ENCODE measurements around the gene SNX33.
"Not testable (repeated sequence)": the region's sequence is repeated elsewhere in the genome, so short reads cannot be mapped to it uniquely, and the experiment has no call there.

SNX33 gene

DNA sequence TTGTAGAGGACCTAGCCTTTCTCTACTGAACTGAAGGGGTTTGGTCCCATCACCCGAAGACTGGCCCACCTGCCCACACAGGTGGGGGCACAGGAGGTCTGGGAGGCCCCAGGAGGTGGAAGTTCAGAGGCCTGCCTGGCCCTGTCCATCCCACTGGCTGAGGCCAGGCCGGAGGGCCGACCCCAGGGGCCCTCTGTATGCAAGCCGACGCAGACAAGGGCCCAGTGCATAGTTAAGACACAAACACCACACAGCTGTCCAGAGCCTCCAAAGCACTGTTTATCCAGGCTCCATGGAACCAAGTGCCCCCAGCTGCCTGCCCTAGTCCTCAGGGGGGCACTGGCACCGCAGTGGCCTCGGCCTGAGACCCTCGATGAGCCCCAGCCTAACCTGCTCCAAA lies 26.7 kb downstream of the SNX33 start:
- no peak for DNase-seq (ENCODE audit: low read depth, low spot score)
- H3K9me3 ChIP-seq (ENCODE audit: low read depth, low read length): no peaks in the 10 kb centered on the region
- H3K9ac ChIP-seq (ENCODE audit: insufficient read length): no peak overlapping the region
- no peak overlapping the region for H3K27ac ChIP-seq
- H3K4me3 ChIP-seq: no peak overlapping the region
- TF ChIP-seq EZH2 (IDR thresholded peaks at IDR 0.05) (no peak), POLR2AphosphoS5 (IDR thresholded peaks at IDR 0.05; ENCODE audit: borderline replicate concordance, low read depth, low read length) (no peak), FOXP2 (optimal IDR thresholded peaks at IDR 0.05; ENCODE audit: control extremely low read depth, extremely low read length, insufficient read depth) (no peak)
- no peaks in the 10 kb centered on the region for H3K36me3 ChIP-seq (ENCODE audit: insufficient read depth, low read length)

- no peak overlapping the region for H3K4me3 ChIP-seq
- no peaks in the 10 kb centered on the region for H3K9me3 ChIP-seq (ENCODE audit: low read depth, low read length)
- no peak for TF ChIP-seq FOXP2 (optimal IDR thresholded peaks at IDR 0.05; ENCODE audit: control extremely low read depth, extremely low read length, insufficient read depth)
- TF ChIP-seq EZH2 (IDR thresholded peaks at IDR 0.05): no peak
- TF ChIP-seq POLR2AphosphoS5 (IDR thresholded peaks at IDR 0.05; ENCODE audit: borderline replicate concordance, low read depth, low read length): no peak
- H3K36me3 ChIP-seq (ENCODE audit: insufficient read depth, low read length): no peaks in the 10 kb centered on the region
- H3K27ac ChIP-seq: no peak overlapping the region
- no peak for DNase-seq (ENCODE audit: low read depth, low spot score)
- no peak overlapping the region for H3K9ac ChIP-seq (ENCODE audit: insufficient read length)
Observed at GRCh38 chr15:75675579-75676404, 28.1 kb downstream of the SNX33 start.

- Histone ChIP-seq H3K36me3 (ENCODE audit: insufficient read depth, low read length) (no peaks in the 10 kb centered on the region), H3K9ac (ENCODE audit: insufficient read length) (no peak overlapping the region), H3K27ac (no peak overlapping the region), H3K4me3 (no peak overlapping the region), H3K9me3 (ENCODE audit: low read depth, low read length) (no peaks in the 10 kb centered on the region)
- DNase-seq (ENCODE audit: low read depth, low spot score): no peak
- TF ChIP-seq EZH2 (IDR thresholded peaks at IDR 0.05) (no peak), POLR2AphosphoS5 (IDR thresholded peaks at IDR 0.05; ENCODE audit: borderline replicate concordance, low read depth, low read length) (no peak), FOXP2 (optimal IDR thresholded peaks at IDR 0.05; ENCODE audit: control extremely low read depth, extremely low read length, insufficient read depth) (no peak)
Observed at GRCh38 chr15:75676688-75677464, 29.2 kb downstream of the SNX33 start.

- Histone ChIP-seq H3K4me3 (no peak overlapping the region), H3K9ac (ENCODE audit: insufficient read length) (no peak overlapping the region), H3K36me3 (ENCODE audit: insufficient read depth, low read length) (no peaks in the 10 kb centered on the region), H3K9me3 (ENCODE audit: low read depth, low read length) (no peaks in the 10 kb centered on the region), H3K27ac (no peak overlapping the region)
- TF ChIP-seq EZH2 (IDR thresholded peaks at IDR 0.05): no peak
- no peak for TF ChIP-seq FOXP2 (optimal IDR thresholded peaks at IDR 0.05; ENCODE audit: control extremely low read depth, extremely low read length, insufficient read depth)
- no peak for TF ChIP-seq POLR2AphosphoS5 (IDR thresholded peaks at IDR 0.05; ENCODE audit: borderline replicate concordance, low read depth, low read length)
- DNase-seq (ENCODE audit: low read depth, low spot score): no peak
Observed at GRCh38 chr15:75677465-75678323, 30.0 kb downstream of the SNX33 start.

GRCh38 chr15:75678324-75678690 lies 30.6 kb downstream of the SNX33 start:
- not testable (repeated sequence) for H3K27ac ChIP-seq; H3K36me3 ChIP-seq (ENCODE audit: insufficient read depth, low read length); H3K9ac ChIP-seq (ENCODE audit: insufficient read length); H3K9me3 ChIP-seq (ENCODE audit: low read depth, low read length); DNase-seq (ENCODE audit: low read depth, low spot score); H3K4me3 ChIP-seq

- Histone ChIP-seq H3K4me3 (no peak overlapping the region), H3K27ac (no peak overlapping the region), H3K36me3 (ENCODE audit: insufficient read depth, low read length) (no peaks in the 10 kb centered on the region), H3K9me3 (ENCODE audit: low read depth, low read length) (no peaks in the 10 kb centered on the region), H3K9ac (ENCODE audit: insufficient read length) (no peak overlapping the region)
- no peak for DNase-seq (ENCODE audit: low read depth, low spot score)
- no peak for TF ChIP-seq EZH2 (IDR thresholded peaks at IDR 0.05)
- no peak for TF ChIP-seq FOXP2 (optimal IDR thresholded peaks at IDR 0.05; ENCODE audit: control extremely low read depth, extremely low read length, insufficient read depth)
- TF ChIP-seq POLR2AphosphoS5 (IDR thresholded peaks at IDR 0.05; ENCODE audit: borderline replicate concordance, low read depth, low read length): no peak
Observed at GRCh38 chr15:75680007-75680789, 32.5 kb downstream of the SNX33 start.

DNA sequence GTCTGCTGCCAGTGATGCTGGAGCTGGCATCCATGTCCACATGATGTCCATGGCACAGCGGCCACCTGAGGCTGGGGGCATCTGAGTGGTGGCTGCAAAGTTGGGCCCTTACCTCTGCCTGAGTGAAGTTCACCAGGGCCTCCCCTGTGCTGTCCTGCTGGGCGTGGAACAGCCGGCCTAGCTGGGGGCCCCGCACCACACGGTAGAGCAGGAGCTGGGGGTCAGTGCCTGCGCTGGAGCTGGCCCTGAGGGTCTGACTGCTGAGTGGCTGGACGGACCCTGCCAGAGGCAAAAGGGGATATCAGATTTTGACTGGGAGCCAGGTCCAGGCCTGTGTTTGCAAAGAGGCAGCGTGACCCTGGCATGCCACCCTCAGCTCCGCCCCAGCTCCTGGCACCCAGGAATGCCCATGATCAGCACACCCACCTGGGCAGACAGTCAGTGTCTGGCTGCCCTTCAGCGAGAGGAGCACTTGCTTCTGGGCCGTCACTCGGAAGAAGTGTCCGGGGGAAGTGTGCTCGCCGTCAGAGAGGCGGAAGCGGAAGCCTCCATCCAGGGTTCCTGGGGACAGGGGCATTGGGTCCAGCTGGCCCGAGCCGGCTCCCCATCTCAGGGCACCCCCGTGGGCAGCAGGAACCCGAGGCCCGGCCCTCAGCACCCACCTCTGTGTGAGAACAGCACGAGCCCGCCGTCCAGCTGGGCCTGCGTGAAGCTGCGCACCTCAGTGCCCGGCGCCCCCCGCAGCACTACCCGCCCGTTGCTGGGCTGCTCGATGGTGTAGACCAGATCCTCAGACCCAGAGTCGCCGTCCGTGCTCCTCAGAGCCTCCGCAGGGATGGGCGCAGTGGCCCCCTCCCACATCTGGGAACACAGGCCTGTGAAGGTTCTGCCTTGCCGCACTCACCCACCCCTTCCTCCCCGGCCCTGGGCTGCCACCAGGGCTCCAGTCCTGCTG lies 34.7 kb downstream of the SNX33 start:
- H3K9ac ChIP-seq (ENCODE audit: insufficient read length): no peak overlapping the region
- no peaks in the 10 kb centered on the region for H3K9me3 ChIP-seq (ENCODE audit: low read depth, low read length)
- H3K4me3 ChIP-seq: no peak overlapping the region
- TF ChIP-seq EZH2 (IDR thresholded peaks at IDR 0.05) (no peak), POLR2AphosphoS5 (IDR thresholded peaks at IDR 0.05; ENCODE audit: borderline replicate concordance, low read depth, low read length) (no peak), FOXP2 (optimal IDR thresholded peaks at IDR 0.05; ENCODE audit: control extremely low read depth, extremely low read length, insufficient read depth) (no peak)
- no peak overlapping the region for H3K27ac ChIP-seq
- no peaks in the 10 kb centered on the region for H3K36me3 ChIP-seq (ENCODE audit: insufficient read depth, low read length)
- DNase-seq (ENCODE audit: low read depth, low spot score): no peak

- DNase-seq (ENCODE audit: low read depth, low spot score); H3K9ac ChIP-seq (ENCODE audit: insufficient read length); H3K36me3 ChIP-seq (ENCODE audit: insufficient read depth, low read length); H3K27ac ChIP-seq; H3K9me3 ChIP-seq (ENCODE audit: low read depth, low read length); H3K4me3 ChIP-seq: not testable (repeated sequence)
Observed at GRCh38 chr15:75683646-75684312, 36.1 kb downstream of the SNX33 start.

Measured in SK-N-MC (cell line).